Esophagus squamous epithelium (tissue), 4 donors: Measurements from ENCODE around the gene CDK17.
"Not testable (repeated sequence)": the region's sequence is repeated elsewhere in the genome, so short reads cannot be mapped to it uniquely, and the experiment has no call there.

Source experiments
- POLR2A ChIP-seq, 4 donors: fragments of 450-650 bp; IDR thresholded peaks; one replicate each; pipeline ENCODE4 v1.6.1; 2017; ENCODE audit warnings: antibody characterized with exemption in 4 of 4, mild to moderate bottlenecking in 4 of 4, moderate library complexity in 3 of 4
- TF ChIP-seq, protein P1 (sequence below), 6 experiments: fragments of 450-650 bp in 4 of 6; fragments of 200-600 bp in 2 of 6; sonication (generic) in 2 of 6; IDR thresholded peaks; one replicate each; pipeline ENCODE4 v1.5.1; 2016 to 2019; ENCODE audit warnings: antibody characterized with exemption in 6 of 6, mild to moderate bottlenecking in 4 of 6, moderate library complexity in 4 of 6

DNA sequence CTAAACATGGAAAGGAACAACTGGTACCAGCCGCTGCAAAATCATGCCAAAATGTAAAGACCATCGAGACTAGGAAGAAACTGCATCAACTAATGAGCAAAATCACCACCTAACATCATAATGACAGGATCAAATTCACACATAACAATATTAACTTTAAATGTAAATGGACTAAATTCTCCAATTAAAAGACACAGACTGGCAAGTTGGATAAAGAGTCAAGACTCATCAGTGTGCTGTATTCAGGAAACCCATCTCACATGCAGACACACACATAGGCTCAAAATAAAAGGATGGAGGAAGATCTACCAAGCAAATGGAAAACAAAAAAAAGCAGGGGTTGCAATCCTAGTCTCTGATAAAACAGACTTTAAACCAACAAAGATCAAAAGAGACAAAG lies 82.4 kb downstream of the CDK17 start:
- TF ChIP-seq POLR2A (IDR thresholded peaks at IDR 0.05): not testable (repeated sequence)
- TF ChIP-seq, protein P1, sequence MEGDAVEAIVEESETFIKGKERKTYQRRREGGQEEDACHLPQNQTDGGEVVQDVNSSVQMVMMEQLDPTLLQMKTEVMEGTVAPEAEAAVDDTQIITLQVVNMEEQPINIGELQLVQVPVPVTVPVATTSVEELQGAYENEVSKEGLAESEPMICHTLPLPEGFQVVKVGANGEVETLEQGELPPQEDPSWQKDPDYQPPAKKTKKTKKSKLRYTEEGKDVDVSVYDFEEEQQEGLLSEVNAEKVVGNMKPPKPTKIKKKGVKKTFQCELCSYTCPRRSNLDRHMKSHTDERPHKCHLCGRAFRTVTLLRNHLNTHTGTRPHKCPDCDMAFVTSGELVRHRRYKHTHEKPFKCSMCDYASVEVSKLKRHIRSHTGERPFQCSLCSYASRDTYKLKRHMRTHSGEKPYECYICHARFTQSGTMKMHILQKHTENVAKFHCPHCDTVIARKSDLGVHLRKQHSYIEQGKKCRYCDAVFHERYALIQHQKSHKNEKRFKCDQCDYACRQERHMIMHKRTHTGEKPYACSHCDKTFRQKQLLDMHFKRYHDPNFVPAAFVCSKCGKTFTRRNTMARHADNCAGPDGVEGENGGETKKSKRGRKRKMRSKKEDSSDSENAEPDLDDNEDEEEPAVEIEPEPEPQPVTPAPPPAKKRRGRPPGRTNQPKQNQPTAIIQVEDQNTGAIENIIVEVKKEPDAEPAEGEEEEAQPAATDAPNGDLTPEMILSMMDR (IDR thresholded peaks at IDR 0.05): not testable (repeated sequence)
